Measurements from ENCODE around the gene ZMYM4.

ZMYM4 gene

GRCh38 chr1:35431173-35431599 lies 162.7 kb downstream of the ZMYM4 start:
- TF ChIP-seq REST (IDR thresholded peaks at IDR 0.05; ENCODE audit: insufficient read depth in 1 of 2, low read depth in 2 of 2, low read length in 2 of 2), result no peak
- TF ChIP-seq SIN3A (IDR thresholded peaks at IDR 0.05; ENCODE audit: borderline replicate concordance, insufficient read depth, low read length), result no peak
- no peak for TF ChIP-seq FOXP2 (optimal IDR thresholded peaks at IDR 0.05; ENCODE audit: borderline replicate concordance, extremely low read depth, extremely low read length, insufficient read depth)
- TF ChIP-seq POLR2AphosphoS5 (IDR thresholded peaks at IDR 0.05; ENCODE audit: low read depth, low read length), result no peak
- TF ChIP-seq TAF1 (IDR thresholded peaks at IDR 0.05; ENCODE audit: borderline replicate concordance, insufficient read depth, low read length), result no peak

- TF ChIP-seq POLR2AphosphoS5 (IDR thresholded peaks at IDR 0.05; ENCODE audit: low read depth, low read length), result no peak
- TF ChIP-seq TAF1 (IDR thresholded peaks at IDR 0.05; ENCODE audit: borderline replicate concordance, insufficient read depth, low read length), result no peak
- no peak for TF ChIP-seq FOXP2 (optimal IDR thresholded peaks at IDR 0.05; ENCODE audit: borderline replicate concordance, extremely low read depth, extremely low read length, insufficient read depth)
- no peak for TF ChIP-seq REST (IDR thresholded peaks at IDR 0.05; ENCODE audit: insufficient read depth in 1 of 2, low read depth in 2 of 2, low read length in 2 of 2)
- no peak for TF ChIP-seq SIN3A (IDR thresholded peaks at IDR 0.05; ENCODE audit: borderline replicate concordance, insufficient read depth, low read length)
Measured at GRCh38 chr1:35432231-35432630, 163.7 kb downstream of the ZMYM4 start.

GRCh38 chr1:35433714-35434113 lies 165.2 kb downstream of the ZMYM4 start:
- no peak for TF ChIP-seq POLR2AphosphoS5 (IDR thresholded peaks at IDR 0.05; ENCODE audit: low read depth, low read length)
- no peak for TF ChIP-seq SIN3A (IDR thresholded peaks at IDR 0.05; ENCODE audit: borderline replicate concordance, insufficient read depth, low read length)
- TF ChIP-seq FOXP2 (optimal IDR thresholded peaks at IDR 0.05; ENCODE audit: borderline replicate concordance, extremely low read depth, extremely low read length, insufficient read depth), result no peak
- TF ChIP-seq REST (IDR thresholded peaks at IDR 0.05; ENCODE audit: insufficient read depth in 1 of 2, low read depth in 2 of 2, low read length in 2 of 2), result no peak
- no peak for TF ChIP-seq TAF1 (IDR thresholded peaks at IDR 0.05; ENCODE audit: borderline replicate concordance, insufficient read depth, low read length)

- TF ChIP-seq TAF1 (IDR thresholded peaks at IDR 0.05; ENCODE audit: borderline replicate concordance, insufficient read depth, low read length) (no peak), SIN3A (IDR thresholded peaks at IDR 0.05; ENCODE audit: borderline replicate concordance, insufficient read depth, low read length) (no peak), REST (IDR thresholded peaks at IDR 0.05; ENCODE audit: insufficient read depth in 1 of 2, low read depth in 2 of 2, low read length in 2 of 2) (no peak), FOXP2 (optimal IDR thresholded peaks at IDR 0.05; ENCODE audit: borderline replicate concordance, extremely low read depth, extremely low read length, insufficient read depth) (no peak), POLR2AphosphoS5 (IDR thresholded peaks at IDR 0.05; ENCODE audit: low read depth, low read length) (no peak)
Measured at GRCh38 chr1:35434703-35435102, 166.2 kb downstream of the ZMYM4 start.

- TF ChIP-seq REST (IDR thresholded peaks at IDR 0.05; ENCODE audit: insufficient read depth in 1 of 2, low read depth in 2 of 2, low read length in 2 of 2), result no peak
- TF ChIP-seq TAF1 (IDR thresholded peaks at IDR 0.05; ENCODE audit: borderline replicate concordance, insufficient read depth, low read length), result no peak
- no peak for TF ChIP-seq FOXP2 (optimal IDR thresholded peaks at IDR 0.05; ENCODE audit: borderline replicate concordance, extremely low read depth, extremely low read length, insufficient read depth)
- no peak for TF ChIP-seq POLR2AphosphoS5 (IDR thresholded peaks at IDR 0.05; ENCODE audit: low read depth, low read length)
- no peak for TF ChIP-seq SIN3A (IDR thresholded peaks at IDR 0.05; ENCODE audit: borderline replicate concordance, insufficient read depth, low read length)
Measured at GRCh38 chr1:35436078-35436477, 167.6 kb downstream of the ZMYM4 start.
